GM19397 (cell line): Measurements from ENCODE around the gene SBSN.

ENCODE experiments used
- ATAC-seq: cut with Tn5 transposase; IDR thresholded peaks from one replicate; pipeline ENCODE4 v1.9.1; 2021; ENCODE audit warnings: mild to moderate bottlenecking, moderate library complexity; ENCODE audit not compliant: unreplicated experiment

Gene SBSN

DNA sequence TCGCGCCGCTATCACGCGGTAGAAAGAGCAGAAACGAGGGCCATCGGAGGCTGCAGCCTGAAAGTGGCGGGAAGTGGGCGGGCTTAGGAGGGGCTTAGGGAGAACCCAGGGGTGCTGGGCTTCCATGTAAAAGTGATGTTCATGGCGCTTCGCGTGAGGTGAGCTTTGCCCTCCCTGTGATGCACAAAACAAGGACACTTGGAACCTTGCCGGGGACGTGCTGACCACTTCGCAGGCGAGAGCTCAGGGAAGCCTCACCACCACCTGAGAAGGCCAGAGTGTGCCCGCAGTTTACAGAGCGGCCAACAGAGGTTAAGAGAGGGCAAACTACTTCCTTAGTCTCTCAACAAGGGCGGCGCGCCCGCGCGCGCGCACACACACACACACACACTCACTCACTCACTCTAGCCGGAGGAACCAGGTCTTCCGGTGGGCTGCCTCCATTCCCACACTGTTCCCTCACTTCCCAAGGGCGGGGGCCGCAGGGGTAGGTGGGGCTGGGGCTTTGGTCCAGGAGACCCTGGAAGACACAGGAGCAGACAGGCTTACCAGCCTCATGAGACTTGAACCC, 5.8 kb upstream of the SBSN start:
- ATAC-seq = no peak

DNA sequence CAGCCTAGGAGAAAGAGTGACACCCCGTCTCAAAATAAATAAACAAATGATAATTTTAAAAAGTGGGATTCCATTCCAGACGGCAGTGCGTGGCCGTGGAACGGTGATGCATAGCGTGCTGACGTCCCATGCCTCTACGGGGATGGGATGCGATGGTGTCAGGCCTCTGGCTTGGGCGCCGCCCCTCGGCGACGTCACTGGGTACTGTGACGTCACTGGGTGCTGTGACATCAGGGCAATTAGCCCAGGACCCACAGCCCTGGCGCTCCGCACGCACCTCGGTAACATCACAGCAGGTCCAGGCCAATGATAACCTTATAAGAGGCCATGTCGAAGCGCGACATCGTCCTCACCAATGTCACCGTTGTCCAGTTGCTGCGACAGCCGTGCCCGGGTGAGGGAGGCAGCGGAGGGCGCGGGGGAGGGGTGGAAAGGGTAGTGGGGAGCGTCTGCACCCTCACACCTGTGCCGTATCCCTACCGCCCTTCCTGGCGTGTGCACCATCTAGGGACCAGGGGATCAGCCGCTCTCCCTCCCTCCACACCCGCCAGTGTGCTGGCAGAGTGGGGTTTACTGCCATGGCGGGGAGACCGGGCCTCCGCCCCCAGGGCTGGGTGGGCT, 5.2 kb upstream of the SBSN start, which contains the start of gene GAPDHS:
GAPDHS (plus strand) TSS at position 256 of the 621 bp plus-strand sequence; CDS start at position 328, 72 bp downstream.
- no peak for ATAC-seq

GRCh38 chr19:35531291-35531690, 3.2 kb upstream of the SBSN start:
- ATAC-seq = no peak

GRCh38 chr19:35529241-35530218, 1.4 kb upstream of the SBSN start:
- ATAC-seq = no peak

DNA sequence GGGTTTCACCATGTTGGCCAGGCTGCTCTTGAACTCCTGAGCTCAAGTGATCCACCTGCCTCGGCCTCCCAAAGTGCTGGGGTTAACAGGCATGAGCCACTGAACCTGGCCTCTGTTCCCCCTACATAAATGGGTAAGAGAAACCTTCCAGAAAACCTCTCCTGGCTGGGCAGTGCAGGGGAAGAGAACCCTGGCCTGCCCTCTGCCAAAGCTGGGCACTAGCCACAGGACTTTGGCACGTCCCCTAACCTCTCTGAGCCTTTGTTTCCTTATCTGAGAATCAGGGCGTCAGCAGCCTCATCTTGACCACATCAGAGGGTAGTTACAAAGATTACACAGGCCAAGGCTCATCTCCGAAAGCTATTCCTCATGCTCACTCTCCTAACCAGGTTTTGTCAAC, 2.2 kb downstream of the SBSN start:
- ATAC-seq = no peak

DNA sequence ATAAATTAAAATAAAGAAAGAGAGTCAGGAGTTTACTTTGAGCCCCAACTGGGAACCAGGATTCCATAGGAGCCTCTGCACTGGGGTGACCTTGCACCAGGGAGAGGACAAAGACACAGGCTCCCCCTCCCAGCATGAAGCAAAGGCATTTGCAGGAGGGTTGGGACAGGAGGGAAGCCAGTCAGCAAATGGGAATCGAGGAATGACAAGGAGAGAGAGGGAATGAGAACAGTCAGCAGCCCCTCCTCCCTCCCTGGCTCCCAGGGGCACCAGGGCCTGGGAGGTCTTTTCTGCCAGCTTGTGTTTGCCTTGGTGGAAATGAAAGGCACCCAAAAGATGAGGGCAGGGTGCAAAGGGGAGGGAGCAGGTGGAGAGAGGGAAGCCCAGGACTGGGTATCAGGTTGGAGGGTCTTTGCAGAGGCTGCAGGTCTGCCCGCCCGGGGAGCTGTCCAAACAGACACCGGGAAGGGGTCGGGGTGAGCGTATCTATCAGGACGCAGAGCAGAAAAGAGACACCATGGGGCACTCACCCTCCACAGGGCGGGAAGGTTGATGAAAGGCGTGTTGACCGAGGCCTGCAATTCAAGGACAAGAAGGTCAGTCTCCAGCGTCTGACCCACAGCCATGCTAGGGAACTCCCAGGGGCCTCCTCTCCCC, 3.8 kb downstream of the SBSN start:
- ATAC-seq = no peak

DNA sequence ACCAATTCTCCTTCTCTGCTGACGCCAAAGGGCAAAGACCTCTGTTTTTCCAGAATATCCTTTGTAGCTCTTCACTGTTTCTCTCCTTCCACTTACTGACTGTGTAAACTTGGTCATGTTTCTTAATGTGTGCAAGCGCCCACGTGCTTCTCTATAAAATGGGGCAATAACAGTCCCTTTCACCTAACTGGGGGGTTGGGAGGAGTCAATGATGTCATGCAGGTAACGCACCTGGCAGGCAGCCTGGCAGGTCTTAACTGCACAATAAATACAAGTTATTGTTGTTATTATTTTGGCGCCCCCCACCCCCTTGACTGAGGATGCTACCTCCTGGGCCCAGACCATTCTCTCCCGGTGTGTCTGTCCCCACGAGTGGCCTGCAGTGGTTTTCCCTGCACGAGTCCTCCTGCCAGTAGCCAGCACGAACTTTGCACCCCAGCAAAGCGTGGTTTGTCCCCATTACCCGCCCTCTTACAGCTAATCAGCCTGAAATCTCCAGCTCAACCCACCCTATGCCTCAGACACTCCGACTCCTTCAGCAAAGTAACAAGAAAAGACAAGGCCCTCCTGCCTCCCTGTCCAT, 5.3 kb downstream of the SBSN start:
- ATAC-seq = no peak

- ATAC-seq = no peak
Measured at GRCh38 chr19:35521124-35521743, 6.9 kb downstream of the SBSN start.

GRCh38 chr19:35519291-35519690, 8.8 kb downstream of the SBSN start:
- ATAC-seq = no peak

DNA sequence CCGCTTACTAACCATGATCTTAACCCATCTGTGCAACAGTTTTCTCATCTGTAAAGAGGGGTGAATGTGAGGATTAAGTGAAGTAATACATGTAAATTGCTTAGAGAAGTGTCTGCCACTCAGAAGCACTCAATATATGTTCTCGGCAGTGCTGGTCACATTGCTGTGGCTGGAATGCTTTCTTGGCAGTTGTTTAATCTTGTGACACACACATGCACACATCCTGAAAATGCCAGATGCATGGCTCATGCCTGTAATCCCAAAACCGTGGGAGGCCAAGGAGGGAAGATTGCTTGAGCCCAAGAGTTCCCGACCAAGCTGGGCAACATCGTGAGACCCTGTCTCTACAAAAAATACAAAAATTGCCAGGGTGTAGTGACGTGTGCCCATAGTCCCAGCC, 9.8 kb downstream of the SBSN start:
- ATAC-seq = no peak

DNA sequence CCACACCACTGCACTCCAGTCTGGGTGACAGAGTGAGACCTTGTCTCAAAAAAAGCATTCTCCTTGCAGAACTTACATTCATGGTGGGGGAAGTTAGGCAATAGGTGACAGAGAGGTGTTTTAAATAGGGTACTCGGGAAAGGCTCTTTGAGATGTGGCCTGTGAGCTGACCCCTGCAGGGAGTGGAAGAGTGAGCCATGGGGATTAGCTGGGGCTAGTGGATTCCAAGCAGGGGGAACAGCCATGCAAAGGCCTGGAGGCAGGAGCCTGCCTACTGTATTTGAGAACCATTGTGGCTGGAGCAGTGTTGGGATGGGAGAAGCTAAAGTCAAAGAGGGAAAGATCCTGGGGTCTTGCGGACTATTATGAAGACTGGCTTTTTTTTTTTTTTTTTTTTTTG, 10.8 kb downstream of the SBSN start:
- ATAC-seq = no peak

GRCh38 chr19:35516310-35516709, 11.8 kb downstream of the SBSN start:
- ATAC-seq = no peak

DNA sequence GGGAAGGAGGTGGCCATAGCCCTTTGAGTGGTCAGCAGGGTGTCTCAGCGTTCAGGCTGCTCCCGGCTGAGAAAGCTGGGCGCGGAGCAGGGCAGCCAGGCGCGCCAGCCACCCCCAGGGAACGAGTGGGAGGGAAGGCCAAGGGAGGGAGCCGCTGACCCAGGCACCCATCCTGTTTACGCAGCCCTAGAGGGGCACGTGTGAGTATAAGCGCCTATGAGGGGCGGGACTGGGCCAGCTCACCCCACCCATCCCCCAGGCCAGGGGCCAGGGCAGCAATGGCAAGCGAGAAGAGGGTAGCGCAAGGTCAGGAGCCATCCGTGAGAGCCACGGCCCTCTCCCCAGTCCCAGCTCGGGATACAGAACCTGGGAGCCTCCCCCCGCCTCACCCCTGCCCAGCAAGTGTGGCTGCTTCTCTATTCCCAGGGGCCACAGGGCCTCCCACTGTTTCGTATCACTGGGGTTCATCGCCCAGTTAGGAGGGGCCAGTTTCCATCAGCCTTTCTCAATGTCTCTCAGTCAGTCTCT, 13.8 kb downstream of the SBSN start:
- ATAC-seq = no peak

- ATAC-seq = no peak
Measured at GRCh38 chr19:35513628-35514281, 14.4 kb downstream of the SBSN start, which contains the start of gene DMKN. DMKN (minus strand) TSS chr19:35513649; CDS start chr19:35513475, 174 bp downstream.

- ATAC-seq = no peak
Measured at GRCh38 chr19:35512831-35513627, 15.1 kb downstream of the SBSN start.

GRCh38 chr19:35511337-35511736, 16.8 kb downstream of the SBSN start:
- no peak for ATAC-seq

DNA sequence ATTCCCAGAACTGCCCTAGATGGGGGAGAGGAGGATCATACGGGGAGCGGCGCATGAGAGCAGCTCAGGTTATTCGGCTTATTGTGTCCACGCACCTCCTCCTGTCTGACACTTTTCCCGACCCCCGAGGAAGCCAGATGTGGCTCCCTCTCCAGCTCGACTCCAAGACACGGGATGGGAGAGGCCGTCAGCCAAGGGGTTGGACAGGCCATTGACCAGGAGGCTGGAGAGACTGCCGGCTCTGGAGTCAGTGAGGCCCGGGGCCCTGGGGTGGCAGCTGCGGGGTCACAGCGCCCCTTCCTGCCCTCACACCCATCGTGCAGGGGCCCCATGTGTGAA, 17.5 kb downstream of the SBSN start:
- ATAC-seq = no peak

DNA sequence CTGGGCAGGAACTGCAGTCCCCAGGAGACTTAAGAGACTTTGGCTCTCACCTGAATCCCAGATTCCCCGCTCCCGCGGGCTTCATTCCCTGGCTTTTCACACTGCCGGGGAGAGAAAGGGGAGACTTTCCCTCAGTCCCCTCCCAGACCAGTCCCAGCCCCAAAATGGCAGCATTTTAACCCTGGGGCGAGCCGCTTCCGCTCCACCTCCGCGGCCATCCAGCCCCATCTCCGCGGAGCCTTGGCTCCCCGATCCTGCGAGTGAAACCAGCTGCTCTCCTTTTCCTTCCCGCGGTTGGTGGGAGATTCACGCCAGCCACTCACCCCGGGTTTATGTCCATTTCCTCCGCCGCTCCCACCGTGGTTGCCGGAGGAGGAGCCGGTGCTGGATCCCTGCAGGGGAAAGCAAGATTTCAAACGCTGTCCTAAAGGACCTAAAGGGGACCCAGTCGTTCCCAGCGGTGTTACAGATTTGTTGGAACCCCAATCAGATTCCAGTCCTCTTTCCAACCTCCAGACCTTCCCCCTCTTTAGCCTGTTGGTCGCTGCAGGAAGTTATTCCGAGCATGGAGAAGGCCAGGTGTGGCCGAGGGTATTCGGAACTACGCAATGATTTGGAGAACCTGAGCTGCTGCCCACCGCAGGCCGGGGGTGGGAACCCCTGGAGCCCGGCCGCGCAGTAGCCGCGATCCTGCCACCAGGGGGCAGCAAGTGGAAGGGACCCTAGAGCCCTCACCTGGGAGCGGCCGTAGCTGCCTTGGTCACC, 18.1 kb downstream of the SBSN start:
- ATAC-seq = no peak
